Hematopoietic multipotent progenitor cell (in vitro differentiated cells): ENCODE results near the gene ZAR1. TPM values are rescaled to one million over a fixed set of nuclear protein-coding genes. Genes with fewer than 3 reads are reported as not detected.
"Not testable (repeated sequence)": the region's sequence is repeated elsewhere in the genome, so short reads cannot be mapped to it uniquely, and the experiment has no call there.

ENCODE experiments used
- DNase-seq, 3 donors: peaks; one replicate each; pipeline ENCODE4 v3.0.0-alpha.2; 2011 to 2015; ENCODE audit warnings: low read depth in 2 of 3, low spot score in 2 of 3
- total RNA-seq: library from RNA; depleted of rRNA; stranded (reverse); fragments of >200 nt; gene quantifications from one replicate; pipeline ENCODE4 v1.2.3, GENCODE V29; 2012

Gene ZAR1
- total RNA-seq = under 0.01 TPM

- DNase-seq = no peak
These were observed at the start of gene ZAR1 for GRCh38 chr4:48490012-48490679. Gene ZAR1, plus strand, starts transcription at chr4:48490252. Its CDS starts 40 bp downstream, at chr4:48490292.

GRCh38 chr4:48440914-48441313 is 49.1 kb upstream of the ZAR1 start:
- not testable (repeated sequence) for DNase-seq

- DNase-seq = peak in 2 of 3 donors; percentile 4 to 33
These were observed 44.3 kb upstream of the ZAR1 start for GRCh38 chr4:48445704-48446103.

GRCh38 chr4:48446642-48447041 is 43.4 kb upstream of the ZAR1 start:
- DNase-seq = no peak

- no peak for DNase-seq
These were observed 40.9 kb upstream of the ZAR1 start for GRCh38 chr4:48449151-48449550.

GRCh38 chr4:48450740-48451139 is 39.3 kb upstream of the ZAR1 start:
- no peak for DNase-seq

GRCh38 chr4:48451656-48452055 is 38.4 kb upstream of the ZAR1 start:
- DNase-seq = not testable (repeated sequence)

- no peak for DNase-seq
These were observed 35.5 kb upstream of the ZAR1 start for GRCh38 chr4:48454591-48454990.

- DNase-seq = no peak
These were observed 29.1 kb upstream of the ZAR1 start for GRCh38 chr4:48461000-48461399.

- no peak for DNase-seq
These were observed 27.7 kb upstream of the ZAR1 start for GRCh38 chr4:48462363-48462762.

GRCh38 chr4:48467442-48467841 is 22.6 kb upstream of the ZAR1 start:
- DNase-seq = no peak

- no peak for DNase-seq
These were observed 22.2 kb upstream of the ZAR1 start for GRCh38 chr4:48467891-48468290.

- DNase-seq = no peak
These were observed 19.9 kb upstream of the ZAR1 start for GRCh38 chr4:48470137-48470536.

- no peak for DNase-seq
These were observed 19.5 kb upstream of the ZAR1 start for GRCh38 chr4:48470570-48470969.

GRCh38 chr4:48472794-48473193 is 17.3 kb upstream of the ZAR1 start:
- DNase-seq = no peak

GRCh38 chr4:48475770-48476169 is 14.3 kb upstream of the ZAR1 start:
- DNase-seq = no peak

GRCh38 chr4:48478273-48478672 is 11.8 kb upstream of the ZAR1 start:
- DNase-seq = no peak

GRCh38 chr4:48481581-48481980 is 8.5 kb upstream of the ZAR1 start:
- DNase-seq = no peak

GRCh38 chr4:48483006-48483776 is 6.9 kb upstream of the ZAR1 start, which contains the start of gene SLC10A4:
Gene SLC10A4, plus strand, starts transcription at chr4:48483343. Its CDS starts 219 bp downstream, at chr4:48483562.
- peak in 2 of 3 donors; percentile 27 to 48 for DNase-seq

GRCh38 chr4:48483777-48484493 is 6.1 kb upstream of the ZAR1 start:
- DNase-seq = peak in 1 of 3 donors; percentile 20

- peak in 1 of 3 donors; percentile 32 for DNase-seq
These were observed 5.4 kb upstream of the ZAR1 start for GRCh38 chr4:48484494-48485168.
